IMR-90 (cell line): Measurements from ENCODE around the gene FOXN4. TPM values are rescaled to one million over a fixed set of nuclear protein-coding genes. Genes with fewer than 3 reads are reported as not detected.

Source experiments
- ATAC-seq: fragments of 200-7000 bp; cut with Tn5 transposase; 2 replicates; pipeline ENCODE4 v1.9.1; 2020; ENCODE audit warnings: low read depth, mild to moderate bottlenecking, moderate library complexity
- BruUV-seq: library from RNA; stranded (reverse); fragments of 400-500 nt; replicated peaks from 2 replicates; lab custom pipeline; 2021; lab: Mats Ljungman, UMichigan
- CTCF ChIA-PET: fragments of 300-600 bp; formaldehyde crosslinking; extraction: SDS; loops from one replicate; lab custom pipeline; 2021; ENCODE audit warnings: antibody characterized with exemption; lab: Yijun Ruan, JAX
- POLR2A ChIA-PET: fragments of 300-600 bp; sonication (Branson Sonifier 250); formaldehyde crosslinking; loops from one replicate; lab custom pipeline; 2022; ENCODE audit warnings: antibody characterized with exemption; ENCODE audit not compliant: unreplicated experiment; lab: Charles Lee
- DNase-seq: peaks from one replicate; pipeline ENCODE4 v3.0.0; 2013
- H2AFZ ChIP-seq: replicated peaks from 2 replicates; pipeline ENCODE3; 2013; ENCODE audit warnings: low read length, mild to moderate bottlenecking; ENCODE audit not compliant: poor library complexity
- H2AK5ac ChIP-seq: 2 replicates; pipeline ENCODE4 v1.6.1; 2013; ENCODE audit warnings: low read depth, low read length, inconsistent platforms
- H2AK9ac ChIP-seq: replicated peaks from 2 replicates; pipeline ENCODE3; 2013; ENCODE audit warnings: mild to moderate bottlenecking, low read depth, low read length, moderate library complexity; ENCODE audit not compliant: poor library complexity
- H2BK120ac ChIP-seq: 2 replicates; pipeline ENCODE4 v1.6.1; 2013; ENCODE audit warnings: low read depth, low read length, inconsistent platforms
- H2BK15ac ChIP-seq: 3 replicates; pipeline ENCODE4 v1.6.1; 2013; ENCODE audit warnings: low read depth, low read length, inconsistent platforms
- H2BK20ac ChIP-seq: 2 replicates; pipeline ENCODE4 v1.6.1; 2013; ENCODE audit warnings: low read depth, mild to moderate bottlenecking, inconsistent platforms, low read length, moderate library complexity
- H2BK5ac ChIP-seq: 2 replicates; pipeline ENCODE4 v1.6.1; 2013; ENCODE audit warnings: mild to moderate bottlenecking, low read depth, low read length, inconsistent platforms; ENCODE audit not compliant: poor library complexity, severe bottlenecking
- H3K14ac ChIP-seq: replicated peaks from 2 replicates; pipeline ENCODE4 v1.6.1; 2013; ENCODE audit warnings: low read depth, low read length, inconsistent platforms
- H3K18ac ChIP-seq: 2 replicates; pipeline ENCODE4 v1.6.1; 2013; ENCODE audit warnings: low read depth, low read length, control low read depth
- H3K23ac ChIP-seq: 2 replicates; pipeline ENCODE4 v1.6.1; 2013; ENCODE audit warnings: low read depth, low read length, inconsistent platforms
- H3K27ac ChIP-seq: 2 replicates; pipeline ENCODE4 v1.5.1; 2013; ENCODE audit warnings: mild to moderate bottlenecking, control low read depth, low read length; ENCODE audit not compliant: insufficient read depth
- H3K27me3 ChIP-seq: 2 replicates; pipeline ENCODE4 v1.6.1; 2013; ENCODE audit warnings: low read length; ENCODE audit not compliant: control insufficient read depth, insufficient read depth
- H3K36me3 ChIP-seq: 2 replicates; pipeline ENCODE4 v1.6.1; 2013; ENCODE audit warnings: low read length, mixed read lengths; ENCODE audit not compliant: control insufficient read depth, insufficient read depth
- H3K4ac ChIP-seq: 2 replicates; pipeline ENCODE4 v1.6.1; 2013; ENCODE audit warnings: low read depth, low read length, inconsistent platforms
- H3K4me1 ChIP-seq: 2 replicates; pipeline ENCODE4 v1.6.1; 2013; ENCODE audit warnings: low read length, mixed read lengths; ENCODE audit not compliant: control insufficient read depth, insufficient read depth
- H3K4me2 ChIP-seq: 2 replicates; pipeline ENCODE4 v1.6.1; 2013; ENCODE audit warnings: low read depth, mild to moderate bottlenecking, control low read depth, low read length, moderate library complexity
- H3K4me3 ChIP-seq: 2 replicates; pipeline ENCODE4 v1.5.1; 2013; ENCODE audit warnings: low read depth, mild to moderate bottlenecking, control low read depth, low read length, moderate library complexity; ENCODE audit not compliant: insufficient read depth
- H3K56ac ChIP-seq: 2 replicates; pipeline ENCODE4 v1.6.1; 2013; ENCODE audit warnings: low read length, inconsistent platforms; ENCODE audit not compliant: insufficient read depth; ENCODE audit errors: extremely low read depth
- H3K79me1 ChIP-seq, 2 experiments: 2 replicates each; pipeline ENCODE4 v1.6.1; 2013; ENCODE audit warnings: low read length in 2 of 2, inconsistent platforms in 1 of 2, low read depth in 1 of 2
- H3K9ac ChIP-seq: 2 replicates; pipeline ENCODE4 v1.6.1; 2013; ENCODE audit warnings: low read depth, low read length, control low read depth
- H3K9me1 ChIP-seq: 2 replicates; pipeline ENCODE4 v1.6.1; 2013; ENCODE audit warnings: low read length, inconsistent platforms; ENCODE audit not compliant: insufficient read depth
- H3K9me3 ChIP-seq: 2 replicates; pipeline ENCODE4 v1.6.1; 2013; ENCODE audit warnings: low read length; ENCODE audit not compliant: control insufficient read depth, insufficient read depth
- H4K20me1 ChIP-seq: 2 replicates; pipeline ENCODE4 v1.6.1; 2013; ENCODE audit warnings: low read length, inconsistent platforms; ENCODE audit not compliant: insufficient read depth
- H4K5ac ChIP-seq: 2 replicates; pipeline ENCODE4 v1.6.1; 2013; ENCODE audit warnings: mild to moderate bottlenecking, low read depth, low read length, control low read depth
- H4K8ac ChIP-seq, 2 experiments: 2 replicates each; pipeline ENCODE4 v1.6.1; 2013; ENCODE audit warnings: low read depth in 2 of 2, low read length in 2 of 2, control low read depth in 1 of 2, inconsistent platforms in 1 of 2
- H4K91ac ChIP-seq: 2 replicates; pipeline ENCODE4 v1.6.1; 2013; ENCODE audit warnings: low read depth, low read length, inconsistent platforms; ENCODE audit not compliant: insufficient read depth
- BHLHE40 ChIP-seq: fragments of 150-350 bp; IDR thresholded peaks from 2 replicates; pipeline ENCODE4 v1.6.1; 2016; ENCODE audit warnings: mild to moderate bottlenecking, low read depth, low read length
- CEBPB ChIP-seq: IDR thresholded peaks from 2 replicates; pipeline ENCODE4 v1.6.1; 2012; ENCODE audit warnings: low read depth, low read length, improper control_type of control experiment
- MAFK ChIP-seq: IDR thresholded peaks from 2 replicates; pipeline ENCODE4 v1.6.1; 2012; ENCODE audit warnings: low read depth, low read length, improper control_type of control experiment
- MAZ ChIP-seq: IDR thresholded peaks from 2 replicates; pipeline ENCODE4 v1.6.1; 2012; ENCODE audit warnings: low read depth, mild to moderate bottlenecking, low read length, improper control_type of control experiment, moderate library complexity, borderline replicate concordance
- RAD21 ChIP-seq: IDR thresholded peaks from 2 replicates; pipeline ENCODE4 v1.6.1; 2012; ENCODE audit warnings: low read length, improper control_type of control experiment
- RCOR1 ChIP-seq: IDR thresholded peaks from 2 replicates; pipeline ENCODE4 v1.6.1; 2012; ENCODE audit warnings: mild to moderate bottlenecking, low read length, improper control_type of control experiment; ENCODE audit not compliant: insufficient replicate concordance
- SMC3 ChIP-seq: fragments of 150-350 bp; IDR thresholded peaks from 2 replicates; pipeline ENCODE4 v1.6.1; 2016; ENCODE audit warnings: low read depth, mild to moderate bottlenecking, antibody characterized with exemption, low read length, moderate library complexity
- WGBS, 2 experiments: methylation state at CpG; one replicate each; pipeline versions ENCODE4 v1.1.5 to v1.1.7; 2013; ENCODE audit warnings: missing lambda C conversion rate in 2 of 2; ENCODE audit not compliant: insufficient read length in 1 of 2; ENCODE audit errors: extremely low coverage in 2 of 2; 5-methylcytosine and 5-hydroxymethylcytosine counted together
- dilution Hi-C: fragments of 300-500 bp; cut with HindIII; formaldehyde crosslinking; loops from one replicate; pipeline ENCODE4 v1.14.3; 2018; ENCODE audit warnings: low sequenced_read_pairs; ENCODE audit not compliant: unreplicated experiment
- in situ Hi-C: fragments of 300-500 bp; cut with MboI; formaldehyde crosslinking; loops from 3 replicates; pipeline ENCODE4 v1.14.3; 2019; ENCODE audit warnings: low sequenced_read_pairs, inconsistent platforms, mixed read lengths
- intact Hi-C: fragments of 100-400 bp; cut with micrococcal nuclease; formaldehyde crosslinking; loops from 2 replicates; pipeline ENCODE4 v1.10.0; 2022
- polyA plus RNA-seq, 3 experiments: library from polyadenylated mRNA; depleted of rRNA; stranded (reverse); fragments of >200 nt; gene quantifications; 2 replicates each; pipeline ENCODE4 v1.2.3, GENCODE V29; 2012; ENCODE audit warnings: low replicate concordance in 1 of 3
- total RNA-seq: library from RNA; depleted of rRNA; stranded (reverse); fragments of >200 nt; gene quantifications from 2 replicates; pipeline ENCODE4 v1.2.3, GENCODE V29; 2012
- TF ChIP-seq, protein P1 (sequence below): fragments of 150-350 bp; IDR thresholded peaks from 2 replicates; pipeline ENCODE4 v1.6.1; 2016; ENCODE audit warnings: low read depth, mild to moderate bottlenecking, low read length, moderate library complexity, borderline replicate concordance
- TF ChIP-seq, protein P2 (sequence below): fragments of 150-350 bp; IDR thresholded peaks from 2 replicates; pipeline ENCODE4 v1.6.1; 2017; ENCODE audit warnings: mild to moderate bottlenecking, antibody characterized with exemption, low read length, low read depth
- TF ChIP-seq, protein P3 (sequence below): conservative IDR thresholded peaks from 2 replicates; pipeline ENCODE4 v1.5.1; 2012; ENCODE audit warnings: mild to moderate bottlenecking, low read depth, low read length, improper control_type of control experiment

The FOXN4 gene
- total and polyA plus RNA-seq, 2 of the 4 experiments (the other 2 are of a cell fraction) = not detected

DNA sequence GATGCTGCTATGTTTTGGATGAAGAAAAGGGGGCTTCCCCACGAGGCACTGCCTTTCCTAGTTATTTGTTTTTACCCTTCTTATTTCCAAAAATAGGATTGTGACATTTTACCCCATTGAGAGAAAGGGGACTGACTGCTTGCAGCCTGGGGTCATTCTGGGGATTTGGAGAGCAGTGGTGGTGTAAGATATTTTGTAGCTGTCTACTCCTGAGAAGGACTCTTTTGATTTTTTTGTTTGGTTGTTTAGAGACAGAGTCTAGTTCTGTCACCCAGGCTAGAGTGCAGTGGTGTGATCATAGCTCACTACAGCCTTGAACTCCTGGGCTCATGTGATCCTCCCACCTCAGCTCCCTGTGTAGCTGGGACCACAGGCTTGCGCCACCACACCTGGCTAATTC, 78.9 kb downstream of the FOXN4 start:
- no peak overlapping the region for H2AFZ ChIP-seq
- ChIA-PET CTCF (no interaction called here), POLR2A (interaction anchor here (0.6 kb wide), 1 partner anchor 496 kb away, joined by 3 read pairs; no protein-coding TSS in a partner anchor)
- DNase-seq (no peak), ATAC-seq (no peak)
- no peak overlapping the region for H4K91ac ChIP-seq
- H2BK20ac ChIP-seq = no peak overlapping the region
- no peak overlapping the region for H3K56ac ChIP-seq
- no peaks in the 10 kb centered on the region for H3K9me3 ChIP-seq
- no peaks in the 10 kb centered on the region for H3K27me3 ChIP-seq
- WGBS, 2 experiments = no CpG with 5 or more reads among the region's 2 CpGs
- no peak overlapping the region for H3K9ac ChIP-seq
- no peak overlapping the region for H2AK5ac ChIP-seq
- no peak overlapping the region for H2BK120ac ChIP-seq
- no peaks in the 10 kb centered on the region for H3K4me1 ChIP-seq
- H3K23ac ChIP-seq = no peak overlapping the region
- H3K4ac ChIP-seq = no peak overlapping the region
- BruUV-seq = no TSS peak
- no peaks in the 10 kb centered on the region for H3K79me1 ChIP-seq
- H3K4me3 ChIP-seq = no peak overlapping the region
- no peak overlapping the region for H4K5ac ChIP-seq
- no peak overlapping the region for H2BK15ac ChIP-seq
- H3K36me3 ChIP-seq = no peaks in the 10 kb centered on the region; the same call in 1 of the 2 replicates
- in situ Hi-C loops = no loop called here
- no peak overlapping the region for H3K27ac ChIP-seq
- H3K18ac ChIP-seq = no peak overlapping the region
- H4K8ac ChIP-seq = no peak overlapping the region
- TF ChIP-seq, protein P1, sequence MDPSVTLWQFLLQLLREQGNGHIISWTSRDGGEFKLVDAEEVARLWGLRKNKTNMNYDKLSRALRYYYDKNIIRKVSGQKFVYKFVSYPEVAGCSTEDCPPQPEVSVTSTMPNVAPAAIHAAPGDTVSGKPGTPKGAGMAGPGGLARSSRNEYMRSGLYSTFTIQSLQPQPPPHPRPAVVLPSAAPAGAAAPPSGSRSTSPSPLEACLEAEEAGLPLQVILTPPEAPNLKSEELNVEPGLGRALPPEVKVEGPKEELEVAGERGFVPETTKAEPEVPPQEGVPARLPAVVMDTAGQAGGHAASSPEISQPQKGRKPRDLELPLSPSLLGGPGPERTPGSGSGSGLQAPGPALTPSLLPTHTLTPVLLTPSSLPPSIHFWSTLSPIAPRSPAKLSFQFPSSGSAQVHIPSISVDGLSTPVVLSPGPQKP = no peak
- no peak for TF ChIP-seq RCOR1
- no peak for TF ChIP-seq MAZ
- no peak for TF ChIP-seq BHLHE40
- no peak for TF ChIP-seq CEBPB
- TF ChIP-seq, protein P2, sequence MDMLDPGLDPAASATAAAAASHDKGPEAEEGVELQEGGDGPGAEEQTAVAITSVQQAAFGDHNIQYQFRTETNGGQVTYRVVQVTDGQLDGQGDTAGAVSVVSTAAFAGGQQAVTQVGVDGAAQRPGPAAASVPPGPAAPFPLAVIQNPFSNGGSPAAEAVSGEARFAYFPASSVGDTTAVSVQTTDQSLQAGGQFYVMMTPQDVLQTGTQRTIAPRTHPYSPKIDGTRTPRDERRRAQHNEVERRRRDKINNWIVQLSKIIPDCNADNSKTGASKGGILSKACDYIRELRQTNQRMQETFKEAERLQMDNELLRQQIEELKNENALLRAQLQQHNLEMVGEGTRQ = no peak
- no peak for TF ChIP-seq MAFK
- TF ChIP-seq RAD21 = no peak
- no peak for TF ChIP-seq SMC3
- TF ChIP-seq, protein P3, sequence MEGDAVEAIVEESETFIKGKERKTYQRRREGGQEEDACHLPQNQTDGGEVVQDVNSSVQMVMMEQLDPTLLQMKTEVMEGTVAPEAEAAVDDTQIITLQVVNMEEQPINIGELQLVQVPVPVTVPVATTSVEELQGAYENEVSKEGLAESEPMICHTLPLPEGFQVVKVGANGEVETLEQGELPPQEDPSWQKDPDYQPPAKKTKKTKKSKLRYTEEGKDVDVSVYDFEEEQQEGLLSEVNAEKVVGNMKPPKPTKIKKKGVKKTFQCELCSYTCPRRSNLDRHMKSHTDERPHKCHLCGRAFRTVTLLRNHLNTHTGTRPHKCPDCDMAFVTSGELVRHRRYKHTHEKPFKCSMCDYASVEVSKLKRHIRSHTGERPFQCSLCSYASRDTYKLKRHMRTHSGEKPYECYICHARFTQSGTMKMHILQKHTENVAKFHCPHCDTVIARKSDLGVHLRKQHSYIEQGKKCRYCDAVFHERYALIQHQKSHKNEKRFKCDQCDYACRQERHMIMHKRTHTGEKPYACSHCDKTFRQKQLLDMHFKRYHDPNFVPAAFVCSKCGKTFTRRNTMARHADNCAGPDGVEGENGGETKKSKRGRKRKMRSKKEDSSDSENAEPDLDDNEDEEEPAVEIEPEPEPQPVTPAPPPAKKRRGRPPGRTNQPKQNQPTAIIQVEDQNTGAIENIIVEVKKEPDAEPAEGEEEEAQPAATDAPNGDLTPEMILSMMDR = no peak
- H3K14ac ChIP-seq = no peak overlapping the region
- H3K4me2 ChIP-seq = no peak overlapping the region
- no peak overlapping the region for H2AK9ac ChIP-seq
- intact Hi-C loops = no loop called here
- no peaks in the 10 kb centered on the region for H4K20me1 ChIP-seq
- dilution Hi-C loops = no loop called here
- no peak overlapping the region for H2BK5ac ChIP-seq
- H3K9me1 ChIP-seq = no peaks in the 10 kb centered on the region
